GM21529 (cell line): ENCODE measurements around the gene PCDH17.

Experiments used
- ATAC-seq: cut with Tn5 transposase; IDR thresholded peaks from one replicate; pipeline ENCODE4 v1.9.1; 2021; ENCODE audit not compliant: unreplicated experiment

PCDH17 gene

GRCh38 chr13:57631596-57632275 is at the start of gene PCDH17:
Gene PCDH17, plus strand, starts transcription at chr13:57631744. Its CDS starts 803 bp downstream, at chr13:57632547.
- no peak for ATAC-seq

- ATAC-seq = no peak
These were observed 49.5 kb upstream of the PCDH17 start for GRCh38 chr13:57582032-57582431.

GRCh38 chr13:57583529-57583928 is 48.0 kb upstream of the PCDH17 start:
- no peak for ATAC-seq

GRCh38 chr13:57588639-57589038 is 42.9 kb upstream of the PCDH17 start:
- no peak for ATAC-seq

- ATAC-seq = no peak
These were observed 35.8 kb upstream of the PCDH17 start for GRCh38 chr13:57595775-57596174.

- ATAC-seq = no peak
These were observed 30.0 kb upstream of the PCDH17 start for GRCh38 chr13:57601536-57601935.

GRCh38 chr13:57604442-57604841 is 27.1 kb upstream of the PCDH17 start:
- ATAC-seq = no peak

GRCh38 chr13:57611969-57612368 is 19.6 kb upstream of the PCDH17 start:
- no peak for ATAC-seq

GRCh38 chr13:57612568-57612967 is 19.0 kb upstream of the PCDH17 start:
- ATAC-seq = no peak

GRCh38 chr13:57624565-57625435 is 6.7 kb upstream of the PCDH17 start:
- no peak for ATAC-seq

- peak; percentile 67 for ATAC-seq
These were observed 3.9 kb upstream of the PCDH17 start for GRCh38 chr13:57627663-57628062.

- no peak for ATAC-seq
These were observed 2.1 kb upstream of the PCDH17 start for GRCh38 chr13:57629391-57629804.

GRCh38 chr13:57629821-57630235 is 1.7 kb upstream of the PCDH17 start:
- ATAC-seq = no peak

GRCh38 chr13:57630661-57631595 is 616 bp upstream of the PCDH17 start:
- ATAC-seq = no peak

GRCh38 chr13:57632276-57633140 is 964 bp downstream of the PCDH17 start:
- ATAC-seq = no peak

GRCh38 chr13:57633141-57633949 is 1.8 kb downstream of the PCDH17 start:
- ATAC-seq = no peak

GRCh38 chr13:57633950-57634838 is 2.6 kb downstream of the PCDH17 start:
- ATAC-seq = no peak

GRCh38 chr13:57634839-57635165 is 3.3 kb downstream of the PCDH17 start:
- ATAC-seq = no peak
